ENCODE data around the gene CLDN34. TPM values are rescaled to one million over a fixed set of nuclear protein-coding genes. Genes with fewer than 3 reads are reported as not detected.

The CLDN34 gene
- total RNA-seq, 1 experiment from 2014 or later = not detected

DNA sequence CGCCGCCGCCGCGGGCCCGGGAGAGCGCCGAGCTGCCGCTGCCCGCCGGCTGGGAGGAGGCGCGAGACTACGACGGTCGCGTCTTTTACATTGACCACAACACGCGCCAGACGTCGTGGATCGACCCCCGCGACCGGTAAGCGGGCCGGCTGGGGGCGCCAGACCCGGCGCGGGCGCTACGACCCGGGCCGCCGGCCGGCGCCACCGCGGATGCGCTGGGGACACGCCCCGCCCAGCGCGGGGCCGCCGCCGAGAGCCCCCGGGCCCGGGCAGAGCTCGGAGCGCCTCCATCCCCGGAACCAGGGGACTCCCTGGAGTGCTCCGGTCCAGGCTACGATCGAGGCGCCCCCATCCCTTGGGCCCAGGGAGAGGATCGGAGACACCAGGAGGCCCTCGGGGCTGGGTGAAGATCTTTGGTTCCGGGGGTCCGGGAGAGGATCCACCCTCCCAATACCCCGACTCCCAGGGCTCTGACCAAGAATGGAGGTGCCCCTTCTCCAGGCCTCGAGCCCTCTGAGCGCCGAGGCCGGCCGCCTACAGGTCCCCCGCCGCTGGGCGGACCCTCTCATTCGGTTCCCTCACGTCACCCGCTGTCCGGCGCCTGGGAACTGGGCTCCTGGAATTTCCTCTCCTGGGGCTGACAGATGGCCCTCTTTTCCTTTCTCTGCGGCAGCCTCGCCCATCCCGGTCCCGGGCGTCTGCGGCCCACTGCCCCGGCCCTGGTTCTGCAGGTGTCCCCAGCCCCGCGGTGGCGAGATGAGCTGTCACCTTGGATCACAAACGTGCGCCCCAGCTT lies 48.8 kb downstream of the CLDN34 start:
- no peak for DNase-seq (ENCODE audit: low spot score)

DNA sequence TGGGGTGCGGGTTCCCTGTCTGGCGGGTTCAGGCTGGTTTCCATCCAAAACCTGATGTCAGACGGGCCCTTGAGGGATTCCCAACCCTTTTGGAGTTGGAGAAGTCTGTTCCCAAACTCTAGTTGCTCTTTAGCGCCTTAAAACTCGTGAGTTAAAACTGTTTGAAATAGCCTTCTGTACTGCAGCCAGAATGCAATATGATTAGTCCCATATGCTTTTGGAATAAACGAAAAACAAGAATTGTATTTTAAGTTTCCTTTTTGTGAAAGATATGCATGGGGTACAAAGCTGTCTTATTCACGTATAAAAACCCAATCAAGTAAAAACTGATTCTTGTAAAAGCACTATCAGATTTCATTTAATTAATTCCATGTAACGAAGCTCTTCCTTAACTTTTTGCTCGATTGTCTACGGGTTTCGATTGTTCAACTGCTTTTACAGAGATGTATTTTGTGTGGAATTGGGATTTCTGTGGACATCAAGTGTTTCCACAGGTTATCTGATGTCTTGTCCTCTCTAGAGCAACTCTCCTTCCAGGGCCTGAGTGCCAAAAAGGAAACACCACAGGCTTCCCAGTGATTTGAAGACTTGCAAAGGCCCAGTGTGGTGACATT lies 49.5 kb downstream of the CLDN34 start:
- DNase-seq (ENCODE audit: low spot score) = no peak

DNA sequence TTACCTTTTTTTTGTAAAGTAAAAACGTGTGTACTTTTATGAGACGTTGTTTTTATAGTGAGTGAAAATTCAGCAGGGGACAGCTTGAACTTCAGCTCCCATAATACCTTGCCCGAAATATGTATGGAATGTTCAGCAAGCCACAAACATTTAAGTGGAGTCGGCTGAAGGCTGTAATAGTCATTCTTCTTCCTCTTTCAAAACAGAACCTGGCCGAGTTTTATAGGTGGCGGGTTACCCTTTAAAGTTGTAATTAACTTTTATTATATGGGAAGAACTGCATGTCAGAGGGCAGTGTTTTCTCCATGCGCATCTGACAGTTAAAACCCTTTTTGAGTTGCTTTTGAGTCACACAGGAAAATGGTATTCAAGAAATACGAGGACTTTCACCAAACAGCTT lies 50.7 kb downstream of the CLDN34 start:
- DNase-seq (ENCODE audit: low spot score) = peak; percentile 69

Other genes starting within 250 kb of the CLDN34 start
- gene GPR143, start 201.5 kb upstream of the CLDN34 start, total RNA-seq (2014; rRNA removed; shearing (Covaris generic)) = not detected in 2 replicates
- 2.5 and 3.6 TPM in 2 replicates for gene SHROOM2, start 180.9 kb upstream of the CLDN34 start, total RNA-seq (2014; rRNA removed; shearing (Covaris generic))
- 6.9 TPM in 2 replicates for gene CLCN4, start 189.6 kb downstream of the CLDN34 start, total RNA-seq (2014; rRNA removed; shearing (Covaris generic))

Measured in H4 (cell line).